Adrenal gland (tissue), 5 donors: ENCODE results near the gene CNN3.

Experiments used
- POLR2A ChIP-seq, 2 donors: fragments of 450-650 bp; IDR thresholded peaks; one replicate each; pipeline ENCODE4 v1.6.1; 2017; ENCODE audit warnings: antibody characterized with exemption in 2 of 2, mild to moderate bottlenecking in 2 of 2, moderate library complexity in 1 of 2
- TF ChIP-seq, protein P1 (sequence below), 6 experiments: fragments of 450-650 bp in 4 of 6; fragments of 200-600 bp in 2 of 6; sonication (generic) in 1 of 6; IDR thresholded peaks; 1 replicate in 5 of 6; 2 replicates in 1 of 6; pipeline versions ENCODE4 v1.5.1 to v1.8.0; 2016 to 2021; ENCODE audit warnings: antibody characterized with exemption in 6 of 6, mild to moderate bottlenecking in 2 of 6, moderate library complexity in 1 of 6
- donor health status: DM: no; HTN: no; CAD: no.

- TF ChIP-seq, protein P1, sequence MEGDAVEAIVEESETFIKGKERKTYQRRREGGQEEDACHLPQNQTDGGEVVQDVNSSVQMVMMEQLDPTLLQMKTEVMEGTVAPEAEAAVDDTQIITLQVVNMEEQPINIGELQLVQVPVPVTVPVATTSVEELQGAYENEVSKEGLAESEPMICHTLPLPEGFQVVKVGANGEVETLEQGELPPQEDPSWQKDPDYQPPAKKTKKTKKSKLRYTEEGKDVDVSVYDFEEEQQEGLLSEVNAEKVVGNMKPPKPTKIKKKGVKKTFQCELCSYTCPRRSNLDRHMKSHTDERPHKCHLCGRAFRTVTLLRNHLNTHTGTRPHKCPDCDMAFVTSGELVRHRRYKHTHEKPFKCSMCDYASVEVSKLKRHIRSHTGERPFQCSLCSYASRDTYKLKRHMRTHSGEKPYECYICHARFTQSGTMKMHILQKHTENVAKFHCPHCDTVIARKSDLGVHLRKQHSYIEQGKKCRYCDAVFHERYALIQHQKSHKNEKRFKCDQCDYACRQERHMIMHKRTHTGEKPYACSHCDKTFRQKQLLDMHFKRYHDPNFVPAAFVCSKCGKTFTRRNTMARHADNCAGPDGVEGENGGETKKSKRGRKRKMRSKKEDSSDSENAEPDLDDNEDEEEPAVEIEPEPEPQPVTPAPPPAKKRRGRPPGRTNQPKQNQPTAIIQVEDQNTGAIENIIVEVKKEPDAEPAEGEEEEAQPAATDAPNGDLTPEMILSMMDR (IDR thresholded peaks at IDR 0.05), result no peak
- no peak for TF ChIP-seq POLR2A (IDR thresholded peaks at IDR 0.05)
Observed at GRCh38 chr1:94887603-94888171, 39.2 kb downstream of the CNN3 start.
